IMR-90 (cell line): ENCODE results near the gene CFAP161. TPM values are rescaled to one million over a fixed set of nuclear protein-coding genes. Genes with fewer than 3 reads are reported as not detected.

Source experiments
- ATAC-seq: fragments of 200-7000 bp; cut with Tn5 transposase; 2 replicates; pipeline ENCODE4 v1.9.1; 2020; ENCODE audit warnings: low read depth, mild to moderate bottlenecking, moderate library complexity
- BruUV-seq: library from RNA; stranded (reverse); fragments of 400-500 nt; replicated peaks from 2 replicates; lab custom pipeline; 2021; lab: Mats Ljungman, UMichigan
- CTCF ChIA-PET: fragments of 300-600 bp; formaldehyde crosslinking; extraction: SDS; loops from one replicate; lab custom pipeline; 2021; ENCODE audit warnings: antibody characterized with exemption; lab: Yijun Ruan, JAX
- POLR2A ChIA-PET: fragments of 300-600 bp; sonication (Branson Sonifier 250); formaldehyde crosslinking; loops from one replicate; lab custom pipeline; 2022; ENCODE audit warnings: antibody characterized with exemption; ENCODE audit not compliant: unreplicated experiment; lab: Charles Lee
- DNase-seq: peaks from one replicate; pipeline ENCODE4 v3.0.0; 2013
- H2AFZ ChIP-seq: replicated peaks from 2 replicates; pipeline ENCODE3; 2013; ENCODE audit warnings: low read length, mild to moderate bottlenecking; ENCODE audit not compliant: poor library complexity
- H2AK5ac ChIP-seq: 2 replicates; pipeline ENCODE4 v1.6.1; 2013; ENCODE audit warnings: low read depth, low read length, inconsistent platforms
- H2AK9ac ChIP-seq: replicated peaks from 2 replicates; pipeline ENCODE3; 2013; ENCODE audit warnings: mild to moderate bottlenecking, low read depth, low read length, moderate library complexity; ENCODE audit not compliant: poor library complexity
- H2BK120ac ChIP-seq: 2 replicates; pipeline ENCODE4 v1.6.1; 2013; ENCODE audit warnings: low read depth, low read length, inconsistent platforms
- H2BK15ac ChIP-seq: 3 replicates; pipeline ENCODE4 v1.6.1; 2013; ENCODE audit warnings: low read depth, low read length, inconsistent platforms
- H2BK20ac ChIP-seq: 2 replicates; pipeline ENCODE4 v1.6.1; 2013; ENCODE audit warnings: low read depth, mild to moderate bottlenecking, inconsistent platforms, low read length, moderate library complexity
- H2BK5ac ChIP-seq: 2 replicates; pipeline ENCODE4 v1.6.1; 2013; ENCODE audit warnings: mild to moderate bottlenecking, low read depth, low read length, inconsistent platforms; ENCODE audit not compliant: poor library complexity, severe bottlenecking
- H3K14ac ChIP-seq: replicated peaks from 2 replicates; pipeline ENCODE4 v1.6.1; 2013; ENCODE audit warnings: low read depth, low read length, inconsistent platforms
- H3K18ac ChIP-seq: 2 replicates; pipeline ENCODE4 v1.6.1; 2013; ENCODE audit warnings: low read depth, low read length, control low read depth
- H3K23ac ChIP-seq: 2 replicates; pipeline ENCODE4 v1.6.1; 2013; ENCODE audit warnings: low read depth, low read length, inconsistent platforms
- H3K27ac ChIP-seq: 2 replicates; pipeline ENCODE4 v1.5.1; 2013; ENCODE audit warnings: mild to moderate bottlenecking, control low read depth, low read length; ENCODE audit not compliant: insufficient read depth
- H3K27me3 ChIP-seq: 2 replicates; pipeline ENCODE4 v1.6.1; 2013; ENCODE audit warnings: low read length; ENCODE audit not compliant: control insufficient read depth, insufficient read depth
- H3K36me3 ChIP-seq: 2 replicates; pipeline ENCODE4 v1.6.1; 2013; ENCODE audit warnings: low read length, mixed read lengths; ENCODE audit not compliant: control insufficient read depth, insufficient read depth
- H3K4ac ChIP-seq: 2 replicates; pipeline ENCODE4 v1.6.1; 2013; ENCODE audit warnings: low read depth, low read length, inconsistent platforms
- H3K4me1 ChIP-seq: 2 replicates; pipeline ENCODE4 v1.6.1; 2013; ENCODE audit warnings: low read length, mixed read lengths; ENCODE audit not compliant: control insufficient read depth, insufficient read depth
- H3K4me2 ChIP-seq: 2 replicates; pipeline ENCODE4 v1.6.1; 2013; ENCODE audit warnings: low read depth, mild to moderate bottlenecking, control low read depth, low read length, moderate library complexity
- H3K4me3 ChIP-seq: 2 replicates; pipeline ENCODE4 v1.5.1; 2013; ENCODE audit warnings: low read depth, mild to moderate bottlenecking, control low read depth, low read length, moderate library complexity; ENCODE audit not compliant: insufficient read depth
- H3K56ac ChIP-seq: 2 replicates; pipeline ENCODE4 v1.6.1; 2013; ENCODE audit warnings: low read length, inconsistent platforms; ENCODE audit not compliant: insufficient read depth; ENCODE audit errors: extremely low read depth
- H3K79me1 ChIP-seq, 2 experiments: 2 replicates each; pipeline ENCODE4 v1.6.1; 2013; ENCODE audit warnings: low read length in 2 of 2, inconsistent platforms in 1 of 2, low read depth in 1 of 2
- H3K9ac ChIP-seq: 2 replicates; pipeline ENCODE4 v1.6.1; 2013; ENCODE audit warnings: low read depth, low read length, control low read depth
- H3K9me1 ChIP-seq: 2 replicates; pipeline ENCODE4 v1.6.1; 2013; ENCODE audit warnings: low read length, inconsistent platforms; ENCODE audit not compliant: insufficient read depth
- H3K9me3 ChIP-seq: 2 replicates; pipeline ENCODE4 v1.6.1; 2013; ENCODE audit warnings: low read length; ENCODE audit not compliant: control insufficient read depth, insufficient read depth
- H4K20me1 ChIP-seq: 2 replicates; pipeline ENCODE4 v1.6.1; 2013; ENCODE audit warnings: low read length, inconsistent platforms; ENCODE audit not compliant: insufficient read depth
- H4K5ac ChIP-seq: 2 replicates; pipeline ENCODE4 v1.6.1; 2013; ENCODE audit warnings: mild to moderate bottlenecking, low read depth, low read length, control low read depth
- H4K8ac ChIP-seq, 2 experiments: 2 replicates each; pipeline ENCODE4 v1.6.1; 2013; ENCODE audit warnings: low read depth in 2 of 2, low read length in 2 of 2, control low read depth in 1 of 2, inconsistent platforms in 1 of 2
- H4K91ac ChIP-seq: 2 replicates; pipeline ENCODE4 v1.6.1; 2013; ENCODE audit warnings: low read depth, low read length, inconsistent platforms; ENCODE audit not compliant: insufficient read depth
- BHLHE40 ChIP-seq: fragments of 150-350 bp; IDR thresholded peaks from 2 replicates; pipeline ENCODE4 v1.6.1; 2016; ENCODE audit warnings: mild to moderate bottlenecking, low read depth, low read length
- CEBPB ChIP-seq: IDR thresholded peaks from 2 replicates; pipeline ENCODE4 v1.6.1; 2012; ENCODE audit warnings: low read depth, low read length, improper control_type of control experiment
- CHD1 ChIP-seq: IDR thresholded peaks from 2 replicates; pipeline ENCODE4 v1.6.1; 2012; ENCODE audit warnings: low read depth, low read length, improper control_type of control experiment
- FOS ChIP-seq: fragments of 150-350 bp; IDR thresholded peaks from 2 replicates; pipeline ENCODE4 v1.6.1; 2016; ENCODE audit warnings: low read depth, low read length
- MAFK ChIP-seq: IDR thresholded peaks from 2 replicates; pipeline ENCODE4 v1.6.1; 2012; ENCODE audit warnings: low read depth, low read length, improper control_type of control experiment
- MXI1 ChIP-seq: IDR thresholded peaks from 2 replicates; pipeline ENCODE4 v1.6.1; 2012; ENCODE audit warnings: low read depth, mild to moderate bottlenecking, low read length, moderate library complexity, borderline replicate concordance
- NFE2L2 ChIP-seq: fragments of 150-350 bp; IDR thresholded peaks from 2 replicates; pipeline ENCODE4 v1.6.1; 2016; ENCODE audit warnings: low read depth, mild to moderate bottlenecking, low read length
- RAD21 ChIP-seq: IDR thresholded peaks from 2 replicates; pipeline ENCODE4 v1.6.1; 2012; ENCODE audit warnings: low read length, improper control_type of control experiment
- RCOR1 ChIP-seq: IDR thresholded peaks from 2 replicates; pipeline ENCODE4 v1.6.1; 2012; ENCODE audit warnings: mild to moderate bottlenecking, low read length, improper control_type of control experiment; ENCODE audit not compliant: insufficient replicate concordance
- RFX5 ChIP-seq: IDR thresholded peaks from 2 replicates; pipeline ENCODE4 v1.8.0; 2012; ENCODE audit warnings: low read depth, mild to moderate bottlenecking, low read length, moderate library complexity
- SMC3 ChIP-seq: fragments of 150-350 bp; IDR thresholded peaks from 2 replicates; pipeline ENCODE4 v1.6.1; 2016; ENCODE audit warnings: low read depth, mild to moderate bottlenecking, antibody characterized with exemption, low read length, moderate library complexity
- WGBS, 2 experiments: methylation state at CpG; one replicate each; pipeline versions ENCODE4 v1.1.5 to v1.1.7; 2013; ENCODE audit warnings: missing lambda C conversion rate in 2 of 2; ENCODE audit not compliant: insufficient read length in 1 of 2; ENCODE audit errors: extremely low coverage in 2 of 2; 5-methylcytosine and 5-hydroxymethylcytosine counted together
- dilution Hi-C: fragments of 300-500 bp; cut with HindIII; formaldehyde crosslinking; loops from one replicate; pipeline ENCODE4 v1.14.3; 2018; ENCODE audit warnings: low sequenced_read_pairs; ENCODE audit not compliant: unreplicated experiment
- in situ Hi-C: fragments of 300-500 bp; cut with MboI; formaldehyde crosslinking; loops from 3 replicates; pipeline ENCODE4 v1.14.3; 2019; ENCODE audit warnings: low sequenced_read_pairs, inconsistent platforms, mixed read lengths
- intact Hi-C: fragments of 100-400 bp; cut with micrococcal nuclease; formaldehyde crosslinking; loops from 2 replicates; pipeline ENCODE4 v1.10.0; 2022
- polyA plus RNA-seq, 3 experiments: library from polyadenylated mRNA; depleted of rRNA; stranded (reverse); fragments of >200 nt; gene quantifications; 2 replicates each; pipeline ENCODE4 v1.2.3, GENCODE V29; 2012; ENCODE audit warnings: low replicate concordance in 1 of 3
- total RNA-seq: library from RNA; depleted of rRNA; stranded (reverse); fragments of >200 nt; gene quantifications from 2 replicates; pipeline ENCODE4 v1.2.3, GENCODE V29; 2012
- TF ChIP-seq, protein P1 (sequence below): conservative IDR thresholded peaks from 2 replicates; pipeline ENCODE4 v1.5.1; 2012; ENCODE audit warnings: mild to moderate bottlenecking, low read depth, low read length, improper control_type of control experiment
- TF ChIP-seq, protein P2 (sequence below): fragments of 150-350 bp; IDR thresholded peaks from 2 replicates; pipeline ENCODE4 v1.6.1; 2016; ENCODE audit warnings: low read depth, mild to moderate bottlenecking, low read length, moderate library complexity, borderline replicate concordance
- TF ChIP-seq, protein P3 (sequence below): fragments of 150-350 bp; IDR thresholded peaks from 2 replicates; pipeline ENCODE4 v1.6.1; 2017; ENCODE audit warnings: mild to moderate bottlenecking, antibody characterized with exemption, low read length, low read depth

The CFAP161 gene
- total and polyA plus RNA-seq, 2 of the 4 experiments (the other 2 are of a cell fraction), result not detected

DNA sequence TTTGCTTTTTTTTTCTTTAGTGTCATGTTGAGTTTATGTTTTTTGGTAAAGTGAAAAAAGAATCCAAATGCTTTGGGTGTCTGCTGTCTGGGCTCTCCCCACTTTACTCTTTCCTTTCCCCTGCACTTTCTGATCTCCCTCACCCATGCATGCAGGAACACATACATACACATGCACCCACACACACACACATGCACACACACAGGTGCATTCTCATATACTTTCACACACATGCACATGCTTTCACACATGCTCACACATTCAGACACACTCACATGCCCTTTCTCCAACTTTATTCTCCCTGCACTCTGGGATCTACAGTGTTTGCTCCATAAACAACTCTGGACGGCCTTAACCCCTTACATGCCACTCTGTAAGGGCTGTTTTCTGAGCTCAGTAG is 46.4 kb upstream of the CFAP161 start:
- Histone ChIP-seq H3K4me3 (no peak overlapping the region), H2AK5ac (peak overlapping the region; percentile 67; the same call in 1 of the 2 replicates), H4K5ac (no peak overlapping the region), H4K8ac (no peak overlapping the region), H3K9ac (no peak overlapping the region), H3K18ac (no peak overlapping the region), H3K36me3 (no peaks in the 10 kb centered on the region), H2BK15ac (no peak overlapping the region), H3K4me2 (no peak overlapping the region), H2AFZ (no peak overlapping the region), H2BK20ac (no peak overlapping the region), H3K79me1 (no peaks in the 10 kb centered on the region), H2BK5ac (no peak overlapping the region), H3K27me3 (no peaks in the 10 kb centered on the region; the same call in 1 of the 2 replicates), H3K9me3 (no peaks in the 10 kb centered on the region), H3K9me1 (peaks cover 6% of the 10 kb centered on the region; the same call in 1 of the 2 replicates), H2AK9ac (no peak overlapping the region), H3K4ac (no peak overlapping the region), H3K56ac (no peak overlapping the region), H2BK120ac (no peak overlapping the region), H3K27ac (no peak overlapping the region), H3K14ac (no peak overlapping the region), H4K91ac (no peak overlapping the region), H4K20me1 (no peaks in the 10 kb centered on the region), H3K4me1 (peaks cover 5% of the 10 kb centered on the region), H3K23ac (peak overlapping the region; percentile 26; the same call in 1 of the 2 replicates)
- CTCF ChIA-PET, result interaction anchor here (1.0 kb wide), 1 partner anchor 179 kb away, joined by 5 read pairs; no protein-coding TSS in a partner anchor
- no peak for ATAC-seq
- no peak for DNase-seq
- intact Hi-C loops (no loop called here), dilution Hi-C loops (no loop called here), in situ Hi-C loops (no loop called here)
- WGBS, 2 experiments, result 17% methylated on average over 1 of the region's 1 CpG; no CpG with 5 or more reads in 1 of the 2 experiments
- TF ChIP-seq CHD1 (no peak), RCOR1 (no peak), MAFK (no peak), BHLHE40 (no peak), MXI1 (no peak), RAD21 (no peak), RFX5 (no peak), FOS (no peak), NFE2L2 (no peak), CEBPB (no peak), SMC3 (no peak)
- TF ChIP-seq, protein P1, sequence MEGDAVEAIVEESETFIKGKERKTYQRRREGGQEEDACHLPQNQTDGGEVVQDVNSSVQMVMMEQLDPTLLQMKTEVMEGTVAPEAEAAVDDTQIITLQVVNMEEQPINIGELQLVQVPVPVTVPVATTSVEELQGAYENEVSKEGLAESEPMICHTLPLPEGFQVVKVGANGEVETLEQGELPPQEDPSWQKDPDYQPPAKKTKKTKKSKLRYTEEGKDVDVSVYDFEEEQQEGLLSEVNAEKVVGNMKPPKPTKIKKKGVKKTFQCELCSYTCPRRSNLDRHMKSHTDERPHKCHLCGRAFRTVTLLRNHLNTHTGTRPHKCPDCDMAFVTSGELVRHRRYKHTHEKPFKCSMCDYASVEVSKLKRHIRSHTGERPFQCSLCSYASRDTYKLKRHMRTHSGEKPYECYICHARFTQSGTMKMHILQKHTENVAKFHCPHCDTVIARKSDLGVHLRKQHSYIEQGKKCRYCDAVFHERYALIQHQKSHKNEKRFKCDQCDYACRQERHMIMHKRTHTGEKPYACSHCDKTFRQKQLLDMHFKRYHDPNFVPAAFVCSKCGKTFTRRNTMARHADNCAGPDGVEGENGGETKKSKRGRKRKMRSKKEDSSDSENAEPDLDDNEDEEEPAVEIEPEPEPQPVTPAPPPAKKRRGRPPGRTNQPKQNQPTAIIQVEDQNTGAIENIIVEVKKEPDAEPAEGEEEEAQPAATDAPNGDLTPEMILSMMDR, result no peak
- TF ChIP-seq, protein P2, sequence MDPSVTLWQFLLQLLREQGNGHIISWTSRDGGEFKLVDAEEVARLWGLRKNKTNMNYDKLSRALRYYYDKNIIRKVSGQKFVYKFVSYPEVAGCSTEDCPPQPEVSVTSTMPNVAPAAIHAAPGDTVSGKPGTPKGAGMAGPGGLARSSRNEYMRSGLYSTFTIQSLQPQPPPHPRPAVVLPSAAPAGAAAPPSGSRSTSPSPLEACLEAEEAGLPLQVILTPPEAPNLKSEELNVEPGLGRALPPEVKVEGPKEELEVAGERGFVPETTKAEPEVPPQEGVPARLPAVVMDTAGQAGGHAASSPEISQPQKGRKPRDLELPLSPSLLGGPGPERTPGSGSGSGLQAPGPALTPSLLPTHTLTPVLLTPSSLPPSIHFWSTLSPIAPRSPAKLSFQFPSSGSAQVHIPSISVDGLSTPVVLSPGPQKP, result no peak
- TF ChIP-seq, protein P3, sequence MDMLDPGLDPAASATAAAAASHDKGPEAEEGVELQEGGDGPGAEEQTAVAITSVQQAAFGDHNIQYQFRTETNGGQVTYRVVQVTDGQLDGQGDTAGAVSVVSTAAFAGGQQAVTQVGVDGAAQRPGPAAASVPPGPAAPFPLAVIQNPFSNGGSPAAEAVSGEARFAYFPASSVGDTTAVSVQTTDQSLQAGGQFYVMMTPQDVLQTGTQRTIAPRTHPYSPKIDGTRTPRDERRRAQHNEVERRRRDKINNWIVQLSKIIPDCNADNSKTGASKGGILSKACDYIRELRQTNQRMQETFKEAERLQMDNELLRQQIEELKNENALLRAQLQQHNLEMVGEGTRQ, result no peak
- POLR2A ChIA-PET, result no interaction called here
- no TSS peak for BruUV-seq
